ENCODE results near the gene PRKACB.

The PRKACB gene

GRCh38 chr1:84253891-84254290, 109.8 kb downstream of the PRKACB start:
- no peaks in the 10 kb centered on the region for H3K9me3 ChIP-seq (ENCODE audit: control insufficient read depth, insufficient read depth, low read length)
- H3K27ac ChIP-seq (ENCODE audit: low read depth, low read length): no peak overlapping the region
- H3K4me1 ChIP-seq (ENCODE audit: control insufficient read depth, insufficient read depth, low read length): peaks cover 8% of the 10 kb centered on the region
- no peak overlapping the region for H3K9ac ChIP-seq (ENCODE audit: low read depth, low read length)
- H3K4me3 ChIP-seq (ENCODE audit: low read depth, low read length): no peak overlapping the region
- H3K36me3 ChIP-seq (ENCODE audit: control insufficient read depth, insufficient read depth, low read length): no peaks in the 10 kb centered on the region
- H3K27me3 ChIP-seq (ENCODE audit: control insufficient read depth, insufficient read depth, low read length): no peaks in the 10 kb centered on the region

GRCh38 chr1:84254703-84255238, 110.7 kb downstream of the PRKACB start:
- H3K27ac ChIP-seq (ENCODE audit: low read depth, low read length): no peak overlapping the region
- H3K27me3 ChIP-seq (ENCODE audit: control insufficient read depth, insufficient read depth, low read length): no peaks in the 10 kb centered on the region
- no peak overlapping the region for H3K4me3 ChIP-seq (ENCODE audit: low read depth, low read length)
- H3K36me3 ChIP-seq (ENCODE audit: control insufficient read depth, insufficient read depth, low read length): no peaks in the 10 kb centered on the region
- peaks cover 8% of the 10 kb centered on the region for H3K4me1 ChIP-seq (ENCODE audit: control insufficient read depth, insufficient read depth, low read length)
- H3K9ac ChIP-seq (ENCODE audit: low read depth, low read length): no peak overlapping the region
- no peaks in the 10 kb centered on the region for H3K9me3 ChIP-seq (ENCODE audit: control insufficient read depth, insufficient read depth, low read length)

GRCh38 chr1:84255582-84255981, 111.5 kb downstream of the PRKACB start:
- Histone ChIP-seq H3K4me3 (ENCODE audit: low read depth, low read length) (no peak overlapping the region), H3K9me3 (ENCODE audit: control insufficient read depth, insufficient read depth, low read length) (no peaks in the 10 kb centered on the region), H3K9ac (ENCODE audit: low read depth, low read length) (no peak overlapping the region), H3K36me3 (ENCODE audit: control insufficient read depth, insufficient read depth, low read length) (no peaks in the 10 kb centered on the region), H3K27me3 (ENCODE audit: control insufficient read depth, insufficient read depth, low read length) (no peaks in the 10 kb centered on the region), H3K4me1 (ENCODE audit: control insufficient read depth, insufficient read depth, low read length) (peaks cover 8% of the 10 kb centered on the region), H3K27ac (ENCODE audit: low read depth, low read length) (no peak overlapping the region)

- no peak overlapping the region for H3K9ac ChIP-seq (ENCODE audit: low read depth, low read length)
- no peak overlapping the region for H3K27ac ChIP-seq (ENCODE audit: low read depth, low read length)
- H3K36me3 ChIP-seq (ENCODE audit: control insufficient read depth, insufficient read depth, low read length): no peaks in the 10 kb centered on the region
Observed at GRCh38 chr1:84257617-84258016, 113.5 kb downstream of the PRKACB start.

GRCh38 chr1:84259376-84259775, 115.3 kb downstream of the PRKACB start:
- Histone ChIP-seq H3K4me3 (ENCODE audit: low read depth, low read length) (no peak overlapping the region), H3K9ac (ENCODE audit: low read depth, low read length) (no peak overlapping the region), H3K9me3 (ENCODE audit: control insufficient read depth, insufficient read depth, low read length) (no peaks in the 10 kb centered on the region), H3K36me3 (ENCODE audit: control insufficient read depth, insufficient read depth, low read length) (no peaks in the 10 kb centered on the region), H3K27ac (ENCODE audit: low read depth, low read length) (no peak overlapping the region), H3K4me1 (ENCODE audit: control insufficient read depth, insufficient read depth, low read length) (peaks cover 7% of the 10 kb centered on the region), H3K27me3 (ENCODE audit: control insufficient read depth, insufficient read depth, low read length) (no peaks in the 10 kb centered on the region)

More at GRCh38 chr1:84257617-84258016, 113.5 kb downstream of the PRKACB start:
- Histone ChIP-seq H3K4me3 (ENCODE audit: low read depth, low read length) (no peak overlapping the region), H3K27me3 (ENCODE audit: control insufficient read depth, insufficient read depth, low read length) (no peaks in the 10 kb centered on the region), H3K9me3 (ENCODE audit: control insufficient read depth, insufficient read depth, low read length) (no peaks in the 10 kb centered on the region), H3K4me1 (ENCODE audit: control insufficient read depth, insufficient read depth, low read length) (peaks cover 8% of the 10 kb centered on the region)

- Histone ChIP-seq H3K27ac (ENCODE audit: low read depth, low read length) (no peak overlapping the region), H3K27me3 (ENCODE audit: control insufficient read depth, insufficient read depth, low read length) (no peaks in the 10 kb centered on the region), H3K9me3 (ENCODE audit: control insufficient read depth, insufficient read depth, low read length) (no peaks in the 10 kb centered on the region), H3K36me3 (ENCODE audit: control insufficient read depth, insufficient read depth, low read length) (no peaks in the 10 kb centered on the region), H3K4me3 (ENCODE audit: low read depth, low read length) (no peak overlapping the region), H3K4me1 (ENCODE audit: control insufficient read depth, insufficient read depth, low read length) (peaks cover under 1% of the 10 kb centered on the region; the same call in 1 of the 2 replicates), H3K9ac (ENCODE audit: low read depth, low read length) (no peak overlapping the region)
Observed at GRCh38 chr1:84259989-84260388, 115.9 kb downstream of the PRKACB start.

- no peaks in the 10 kb centered on the region for H3K27me3 ChIP-seq (ENCODE audit: control insufficient read depth, insufficient read depth, low read length)
- no peak overlapping the region for H3K27ac ChIP-seq (ENCODE audit: low read depth, low read length)
- no peaks in the 10 kb centered on the region for H3K9me3 ChIP-seq (ENCODE audit: control insufficient read depth, insufficient read depth, low read length)
- no peaks in the 10 kb centered on the region for H3K36me3 ChIP-seq (ENCODE audit: control insufficient read depth, insufficient read depth, low read length)
- no peaks in the 10 kb centered on the region for H3K4me1 ChIP-seq (ENCODE audit: control insufficient read depth, insufficient read depth, low read length)
- no peak overlapping the region for H3K4me3 ChIP-seq (ENCODE audit: low read depth, low read length)
- no peak overlapping the region for H3K9ac ChIP-seq (ENCODE audit: low read depth, low read length)
Observed at GRCh38 chr1:84260852-84261518, 116.9 kb downstream of the PRKACB start.

- Histone ChIP-seq H3K27me3 (ENCODE audit: control insufficient read depth, insufficient read depth, low read length) (no peaks in the 10 kb centered on the region), H3K9ac (ENCODE audit: low read depth, low read length) (no peak overlapping the region), H3K36me3 (ENCODE audit: control insufficient read depth, insufficient read depth, low read length) (no peaks in the 10 kb centered on the region), H3K4me1 (ENCODE audit: control insufficient read depth, insufficient read depth, low read length) (no peaks in the 10 kb centered on the region), H3K4me3 (ENCODE audit: low read depth, low read length) (no peak overlapping the region), H3K27ac (ENCODE audit: low read depth, low read length) (no peak overlapping the region), H3K9me3 (ENCODE audit: control insufficient read depth, insufficient read depth, low read length) (no peaks in the 10 kb centered on the region)
Observed at GRCh38 chr1:84264961-84265360, 120.9 kb downstream of the PRKACB start.

- Histone ChIP-seq H3K4me3 (ENCODE audit: low read depth, low read length) (no peak overlapping the region), H3K9ac (ENCODE audit: low read depth, low read length) (no peak overlapping the region), H3K4me1 (ENCODE audit: control insufficient read depth, insufficient read depth, low read length) (no peaks in the 10 kb centered on the region), H3K27ac (ENCODE audit: low read depth, low read length) (no peak overlapping the region), H3K27me3 (ENCODE audit: control insufficient read depth, insufficient read depth, low read length) (no peaks in the 10 kb centered on the region), H3K9me3 (ENCODE audit: control insufficient read depth, insufficient read depth, low read length) (no peaks in the 10 kb centered on the region), H3K36me3 (ENCODE audit: control insufficient read depth, insufficient read depth, low read length) (no peaks in the 10 kb centered on the region)
Observed at GRCh38 chr1:84265867-84266266, 121.8 kb downstream of the PRKACB start.

- Histone ChIP-seq H3K9ac (ENCODE audit: low read depth, low read length) (no peak overlapping the region), H3K9me3 (ENCODE audit: control insufficient read depth, insufficient read depth, low read length) (no peaks in the 10 kb centered on the region), H3K27ac (ENCODE audit: low read depth, low read length) (no peak overlapping the region), H3K36me3 (ENCODE audit: control insufficient read depth, insufficient read depth, low read length) (no peaks in the 10 kb centered on the region), H3K4me1 (ENCODE audit: control insufficient read depth, insufficient read depth, low read length) (peaks cover 6% of the 10 kb centered on the region), H3K27me3 (ENCODE audit: control insufficient read depth, insufficient read depth, low read length) (no peaks in the 10 kb centered on the region), H3K4me3 (ENCODE audit: low read depth, low read length) (no peak overlapping the region)
Observed at GRCh38 chr1:84266748-84267147, 122.7 kb downstream of the PRKACB start.

GRCh38 chr1:84267476-84267875, 123.4 kb downstream of the PRKACB start:
- Histone ChIP-seq H3K9me3 (ENCODE audit: control insufficient read depth, insufficient read depth, low read length) (no peaks in the 10 kb centered on the region), H3K27ac (ENCODE audit: low read depth, low read length) (no peak overlapping the region), H3K9ac (ENCODE audit: low read depth, low read length) (no peak overlapping the region), H3K36me3 (ENCODE audit: control insufficient read depth, insufficient read depth, low read length) (no peaks in the 10 kb centered on the region), H3K4me3 (ENCODE audit: low read depth, low read length) (no peak overlapping the region), H3K4me1 (ENCODE audit: control insufficient read depth, insufficient read depth, low read length) (peaks cover 13% of the 10 kb centered on the region), H3K27me3 (ENCODE audit: control insufficient read depth, insufficient read depth, low read length) (no peaks in the 10 kb centered on the region)
